Brain microvascular endothelial cell (primary cell): Measurements from ENCODE around the gene AGO4.
A peak's percentile ranks its signal among the peaks of the same experiment; 100 is the strongest.

Experiments used
- DNase-seq: peaks from one replicate; pipeline ENCODE4 v3.0.0-alpha.2; 2020
- H3K27ac ChIP-seq: fragments of 250-450 bp; sonication (Bioruptor Pico); 2 replicates; pipeline ENCODE4 v1.5.1; 2020; ENCODE audit warnings: mild to moderate bottlenecking, moderate library complexity
- H3K27me3 ChIP-seq: fragments of 250-450 bp; sonication (Bioruptor Pico); replicated peaks from 2 replicates; pipeline ENCODE4 v1.5.1; 2020; ENCODE audit warnings: mild to moderate bottlenecking
- H3K36me3 ChIP-seq: fragments of 250-450 bp; sonication (Bioruptor Pico); replicated peaks from 2 replicates; pipeline ENCODE4 v1.5.1; 2020; ENCODE audit warnings: mild to moderate bottlenecking
- H3K4me3 ChIP-seq: 2 replicates; pipeline ENCODE4 v1.5.1; 2011; ENCODE audit warnings: low read depth, mild to moderate bottlenecking, control low read depth, low read length, moderate library complexity
- in situ Hi-C: cut with HindIII; loops from 2 replicates; pipeline ENCODE4 v1.10.0; 2017; ENCODE audit warnings: low sequenced_read_pairs, low pct_ligation_motif_present
- TF ChIP-seq, protein P1 (sequence below): IDR thresholded peaks from 2 replicates; pipeline ENCODE4 v1.5.1; 2011; ENCODE audit warnings: low read depth, mild to moderate bottlenecking, moderate library complexity, low read length, control low read depth, inconsistent platforms; ENCODE audit errors: missing control alignments

AGO4 gene

DNA sequence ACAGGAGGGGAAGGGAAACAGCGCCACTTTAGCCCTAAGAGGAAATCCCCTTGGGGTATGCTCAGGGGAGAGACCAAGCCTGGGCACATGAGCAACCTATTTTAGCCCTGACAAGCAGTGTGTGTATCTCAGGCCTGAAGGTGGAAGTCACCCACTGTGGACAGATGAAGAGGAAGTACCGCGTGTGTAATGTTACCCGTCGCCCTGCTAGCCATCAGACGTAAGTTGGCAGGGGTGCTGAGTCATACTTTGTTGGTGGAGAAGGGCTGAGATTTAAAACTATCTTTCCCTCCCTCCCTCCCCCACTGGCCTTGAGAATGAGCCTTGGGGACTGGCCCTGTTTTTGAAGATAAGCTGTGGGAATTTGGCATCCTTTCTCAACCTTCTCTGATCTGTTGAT, 86.4 kb downstream of the AGO4 start:
- in situ Hi-C loops, result no loop called here
- Histone ChIP-seq H3K27ac (no peak overlapping the region), H3K27me3 (no peaks in the 10 kb centered on the region), H3K36me3 (peaks cover 12% of the 10 kb centered on the region), H3K4me3 (no peak overlapping the region)
- TF ChIP-seq, protein P1, sequence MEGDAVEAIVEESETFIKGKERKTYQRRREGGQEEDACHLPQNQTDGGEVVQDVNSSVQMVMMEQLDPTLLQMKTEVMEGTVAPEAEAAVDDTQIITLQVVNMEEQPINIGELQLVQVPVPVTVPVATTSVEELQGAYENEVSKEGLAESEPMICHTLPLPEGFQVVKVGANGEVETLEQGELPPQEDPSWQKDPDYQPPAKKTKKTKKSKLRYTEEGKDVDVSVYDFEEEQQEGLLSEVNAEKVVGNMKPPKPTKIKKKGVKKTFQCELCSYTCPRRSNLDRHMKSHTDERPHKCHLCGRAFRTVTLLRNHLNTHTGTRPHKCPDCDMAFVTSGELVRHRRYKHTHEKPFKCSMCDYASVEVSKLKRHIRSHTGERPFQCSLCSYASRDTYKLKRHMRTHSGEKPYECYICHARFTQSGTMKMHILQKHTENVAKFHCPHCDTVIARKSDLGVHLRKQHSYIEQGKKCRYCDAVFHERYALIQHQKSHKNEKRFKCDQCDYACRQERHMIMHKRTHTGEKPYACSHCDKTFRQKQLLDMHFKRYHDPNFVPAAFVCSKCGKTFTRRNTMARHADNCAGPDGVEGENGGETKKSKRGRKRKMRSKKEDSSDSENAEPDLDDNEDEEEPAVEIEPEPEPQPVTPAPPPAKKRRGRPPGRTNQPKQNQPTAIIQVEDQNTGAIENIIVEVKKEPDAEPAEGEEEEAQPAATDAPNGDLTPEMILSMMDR, result no peak
- DNase-seq, result peak; percentile 38

DNA sequence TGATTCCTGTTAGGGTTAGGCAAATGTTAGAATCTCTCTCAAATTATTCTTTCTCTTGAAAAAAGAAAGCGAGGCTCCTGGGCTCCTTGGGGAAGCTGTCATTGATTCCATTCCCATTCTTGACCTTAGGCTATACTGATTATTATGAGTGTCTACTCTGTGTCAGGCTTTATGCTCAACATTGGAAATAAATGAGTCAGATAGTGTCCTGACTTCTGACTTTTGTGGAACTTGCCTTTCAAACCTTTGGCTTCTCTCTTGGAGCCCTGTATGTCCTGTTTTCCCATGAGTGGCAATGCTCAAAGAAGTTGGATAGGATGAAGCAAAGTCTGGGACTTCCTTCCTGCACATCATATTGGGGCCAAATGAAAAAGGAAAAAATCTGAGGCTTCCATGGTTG, 86.8 kb downstream of the AGO4 start:
- no peak overlapping the region for H3K27ac ChIP-seq

DNA sequence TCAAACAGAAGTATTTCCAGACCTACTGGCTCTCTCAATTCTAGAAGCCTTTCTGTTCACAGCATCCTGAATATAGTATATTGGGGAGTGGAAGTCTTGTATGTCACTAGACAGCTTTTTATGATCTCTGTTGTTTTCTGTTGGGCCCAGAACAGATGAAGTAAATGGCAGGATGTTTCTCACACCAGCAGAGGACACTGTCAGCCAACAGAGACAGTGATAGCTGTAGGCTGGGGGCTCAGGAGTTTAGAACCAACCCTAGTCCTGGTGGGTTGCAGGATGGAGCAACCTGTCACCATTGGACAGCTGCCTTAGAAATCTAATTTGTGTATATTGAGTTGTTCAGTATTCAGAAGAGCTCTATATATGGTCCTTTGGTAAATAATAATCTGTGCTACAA, 92.1 kb downstream of the AGO4 start:
- H3K4me3 ChIP-seq, result no peak overlapping the region
- H3K36me3 ChIP-seq, result peaks cover 24% of the 10 kb centered on the region
- no peak overlapping the region for H3K27ac ChIP-seq
- DNase-seq, result no peak
- in situ Hi-C loops, result no loop called here
- H3K27me3 ChIP-seq, result no peaks in the 10 kb centered on the region
- TF ChIP-seq, protein P1, result peak; percentile 29

More for the DNA sequence above, 86.8 kb downstream of the AGO4 start:
- Histone ChIP-seq H3K4me3 (no peak overlapping the region), H3K27me3 (no peaks in the 10 kb centered on the region), H3K36me3 (peaks cover 12% of the 10 kb centered on the region)
- DNase-seq, result no peak
- in situ Hi-C loops, result no loop called here
- TF ChIP-seq, protein P1, result no peak

DNA sequence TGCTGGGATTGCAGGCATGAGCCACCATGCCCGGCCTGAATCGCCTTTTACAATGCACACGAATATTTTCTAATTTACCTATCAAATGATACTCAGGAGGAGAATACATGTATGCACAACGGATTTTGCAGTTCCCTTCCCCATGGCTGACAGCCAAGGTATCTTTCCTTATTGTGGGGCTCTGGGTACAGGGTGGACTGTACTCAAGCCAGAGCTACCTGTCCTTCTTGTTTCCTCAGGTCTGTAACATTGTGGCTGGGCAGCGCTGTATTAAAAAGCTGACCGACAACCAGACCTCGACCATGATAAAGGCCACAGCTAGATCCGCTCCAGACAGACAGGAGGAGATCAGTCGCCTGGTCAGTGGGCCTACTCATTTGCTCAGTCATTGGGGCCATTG, 93.4 kb downstream of the AGO4 start:
- no peak overlapping the region for H3K27ac ChIP-seq
- TF ChIP-seq, protein P1, result no peak
- H3K4me3 ChIP-seq, result no peak overlapping the region
- in situ Hi-C loops, result no loop called here
- no peaks in the 10 kb centered on the region for H3K27me3 ChIP-seq
- H3K36me3 ChIP-seq, result peaks cover 19% of the 10 kb centered on the region
- no peak for DNase-seq

DNA sequence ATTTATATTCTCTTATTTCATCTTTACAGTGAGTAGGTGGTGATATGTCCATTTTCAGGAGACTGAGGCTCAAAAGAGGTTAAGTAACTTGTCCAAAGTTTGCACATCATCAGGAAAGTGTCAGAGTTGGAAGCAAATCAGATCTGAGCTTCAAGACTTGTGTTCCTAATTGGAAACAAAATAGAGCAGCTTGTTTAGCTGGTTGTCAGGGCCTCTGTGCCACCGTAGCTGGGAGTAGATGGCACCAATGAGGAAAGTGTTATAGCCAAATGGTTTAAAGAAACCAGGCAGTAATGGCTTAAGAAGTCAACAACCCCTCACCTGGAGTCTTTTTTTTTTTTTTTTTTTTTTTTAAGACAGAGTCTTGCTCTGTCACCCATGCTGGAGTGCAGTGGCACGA, 94.9 kb downstream of the AGO4 start:
- in situ Hi-C loops, result no loop called here
- no peak overlapping the region for H3K4me3 ChIP-seq
- no peak overlapping the region for H3K27ac ChIP-seq
- no peak for DNase-seq
- no peaks in the 10 kb centered on the region for H3K27me3 ChIP-seq
- TF ChIP-seq, protein P1, result no peak
- peaks cover 22% of the 10 kb centered on the region for H3K36me3 ChIP-seq
